GM12872 (cell line): Measurements from ENCODE around the gene PFKP.

ENCODE experiments used
- TF ChIP-seq, protein P1 (sequence below): IDR thresholded peaks from 3 replicates; pipeline ENCODE4 v1.5.1; 2011; ENCODE audit warnings: low read depth, mild to moderate bottlenecking, low read length, moderate library complexity; ENCODE audit not compliant: insufficient read depth

Gene PFKP

GRCh38 chr10:3037182-3037581 lies 30.2 kb upstream of the PFKP start:
- TF ChIP-seq, protein P1, sequence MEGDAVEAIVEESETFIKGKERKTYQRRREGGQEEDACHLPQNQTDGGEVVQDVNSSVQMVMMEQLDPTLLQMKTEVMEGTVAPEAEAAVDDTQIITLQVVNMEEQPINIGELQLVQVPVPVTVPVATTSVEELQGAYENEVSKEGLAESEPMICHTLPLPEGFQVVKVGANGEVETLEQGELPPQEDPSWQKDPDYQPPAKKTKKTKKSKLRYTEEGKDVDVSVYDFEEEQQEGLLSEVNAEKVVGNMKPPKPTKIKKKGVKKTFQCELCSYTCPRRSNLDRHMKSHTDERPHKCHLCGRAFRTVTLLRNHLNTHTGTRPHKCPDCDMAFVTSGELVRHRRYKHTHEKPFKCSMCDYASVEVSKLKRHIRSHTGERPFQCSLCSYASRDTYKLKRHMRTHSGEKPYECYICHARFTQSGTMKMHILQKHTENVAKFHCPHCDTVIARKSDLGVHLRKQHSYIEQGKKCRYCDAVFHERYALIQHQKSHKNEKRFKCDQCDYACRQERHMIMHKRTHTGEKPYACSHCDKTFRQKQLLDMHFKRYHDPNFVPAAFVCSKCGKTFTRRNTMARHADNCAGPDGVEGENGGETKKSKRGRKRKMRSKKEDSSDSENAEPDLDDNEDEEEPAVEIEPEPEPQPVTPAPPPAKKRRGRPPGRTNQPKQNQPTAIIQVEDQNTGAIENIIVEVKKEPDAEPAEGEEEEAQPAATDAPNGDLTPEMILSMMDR = no peak

DNA sequence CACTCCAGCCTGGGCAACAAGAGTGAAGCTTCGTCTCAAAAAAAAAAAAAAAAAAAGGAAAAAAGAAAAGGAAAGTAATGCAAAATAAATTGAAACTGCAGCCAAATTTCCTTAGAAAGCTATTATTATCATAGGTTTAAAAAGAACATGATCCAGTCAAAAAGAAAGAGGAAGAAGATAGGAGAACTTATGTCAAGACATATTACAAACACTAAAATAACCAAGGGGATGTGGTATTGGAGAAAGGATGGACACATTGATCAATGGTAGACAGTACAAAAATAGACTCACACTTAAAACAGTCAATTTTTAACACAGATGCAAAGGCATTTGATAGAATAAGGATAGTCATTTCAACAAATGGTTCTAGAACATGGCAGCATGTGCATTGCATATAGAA lies 27.3 kb upstream of the PFKP start:
- TF ChIP-seq, protein P1 = no peak

- TF ChIP-seq, protein P1 = no peak
Measured at GRCh38 chr10:3042589-3042988, 24.8 kb upstream of the PFKP start.

DNA sequence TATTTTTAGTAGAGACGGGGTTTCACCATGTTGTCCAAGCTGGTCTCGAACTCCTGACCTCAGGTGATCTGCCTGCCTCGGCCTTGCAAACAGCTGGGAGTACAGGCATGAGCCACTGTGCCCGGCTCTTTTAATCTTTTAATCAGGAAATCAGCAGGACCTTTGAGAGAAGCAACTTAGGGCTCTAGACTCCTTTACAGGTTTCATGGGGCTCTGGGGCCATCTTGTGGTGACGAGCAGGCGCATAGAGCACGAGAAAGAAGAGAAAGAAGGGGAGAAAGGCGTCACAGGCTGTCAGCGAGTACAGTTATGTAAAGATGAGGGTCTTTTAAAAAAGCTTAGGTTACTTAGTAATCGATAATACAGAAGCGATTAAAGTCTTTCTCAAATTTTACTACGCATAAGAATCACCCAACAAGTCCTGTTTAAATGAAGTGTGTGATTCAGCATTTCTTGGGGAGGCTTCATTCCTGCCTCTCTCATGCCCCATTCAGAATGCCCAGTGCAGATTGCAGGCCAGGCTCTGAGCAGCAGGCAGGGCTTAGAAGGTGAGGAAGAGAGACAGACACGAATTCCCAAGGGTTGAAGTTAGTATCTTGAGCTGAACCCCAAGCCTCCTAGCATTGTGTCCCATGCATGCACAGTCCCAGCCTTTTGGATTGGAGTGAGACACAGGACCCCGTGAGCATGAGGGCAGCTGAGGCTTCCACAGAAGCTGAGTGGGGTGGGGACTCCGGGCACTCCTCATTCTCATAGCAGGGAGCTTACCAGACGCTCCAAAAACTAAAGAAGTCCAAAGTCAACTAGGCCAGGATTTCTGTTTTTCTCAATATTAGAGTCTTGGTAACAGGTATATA lies 23.6 kb upstream of the PFKP start:
- TF ChIP-seq, protein P1 = peak; percentile 77

DNA sequence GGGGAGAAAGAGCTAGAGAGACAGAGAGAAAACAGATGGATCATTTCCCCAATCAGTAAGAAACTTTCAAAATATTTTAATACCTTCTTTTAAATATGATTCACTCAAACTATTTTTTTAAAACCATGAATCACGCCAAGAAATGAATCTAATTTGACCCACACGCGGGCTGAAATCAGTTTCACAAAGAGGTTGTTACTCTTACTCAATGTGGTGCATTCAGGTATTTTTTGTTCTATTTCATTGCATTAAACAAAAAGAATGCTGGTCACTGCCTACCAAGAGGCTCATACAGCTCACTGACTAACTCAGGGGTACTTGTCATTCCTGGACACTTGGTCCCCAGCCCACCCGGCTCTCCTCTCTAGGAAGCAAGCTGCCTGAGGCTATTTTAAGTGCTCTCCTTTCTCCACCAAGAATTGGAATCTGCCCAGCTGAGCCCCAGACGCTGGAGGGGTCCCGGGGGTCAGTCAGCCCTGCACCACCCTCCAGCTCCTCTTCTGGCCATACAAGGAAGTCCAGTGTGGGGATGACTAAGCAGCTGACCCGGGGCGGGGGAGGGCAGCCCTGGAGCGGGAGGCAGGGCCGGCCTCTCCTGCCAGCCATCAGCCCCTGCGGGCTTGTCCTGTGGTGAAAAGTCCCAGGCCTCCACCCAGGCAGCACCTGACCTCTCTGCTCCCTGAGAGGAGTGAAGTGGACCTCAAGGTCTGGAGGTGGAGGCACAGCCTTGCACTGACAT lies 21.7 kb upstream of the PFKP start:
- TF ChIP-seq, protein P1 = no peak

DNA sequence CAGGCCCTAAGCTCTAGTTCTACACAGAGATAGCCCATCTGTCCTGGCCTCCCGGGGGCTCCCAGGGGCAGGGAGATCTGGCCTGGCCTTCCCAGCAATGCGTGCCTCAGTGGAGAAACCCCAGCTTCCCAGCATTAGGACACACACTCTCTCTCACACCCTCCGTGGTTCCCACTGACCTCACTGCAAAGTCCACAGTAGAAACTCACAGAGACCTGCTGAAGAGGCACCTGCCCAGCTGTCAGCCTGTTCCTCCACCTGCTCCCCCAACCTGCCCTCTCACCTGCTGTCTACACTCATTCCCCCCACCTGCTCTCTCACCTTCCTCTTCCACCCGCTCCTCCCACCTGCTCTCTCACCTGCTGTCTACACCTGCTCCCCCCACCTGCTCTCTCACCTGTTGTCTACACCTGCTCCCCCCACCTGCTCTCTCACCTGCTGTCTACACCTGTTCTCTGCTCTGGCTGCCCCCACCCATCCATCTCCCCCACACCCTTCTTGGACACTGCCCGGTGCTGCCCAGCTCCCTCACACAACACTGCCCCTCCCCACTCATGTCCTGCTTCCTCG lies 21.1 kb upstream of the PFKP start:
- TF ChIP-seq, protein P1 = no peak

DNA sequence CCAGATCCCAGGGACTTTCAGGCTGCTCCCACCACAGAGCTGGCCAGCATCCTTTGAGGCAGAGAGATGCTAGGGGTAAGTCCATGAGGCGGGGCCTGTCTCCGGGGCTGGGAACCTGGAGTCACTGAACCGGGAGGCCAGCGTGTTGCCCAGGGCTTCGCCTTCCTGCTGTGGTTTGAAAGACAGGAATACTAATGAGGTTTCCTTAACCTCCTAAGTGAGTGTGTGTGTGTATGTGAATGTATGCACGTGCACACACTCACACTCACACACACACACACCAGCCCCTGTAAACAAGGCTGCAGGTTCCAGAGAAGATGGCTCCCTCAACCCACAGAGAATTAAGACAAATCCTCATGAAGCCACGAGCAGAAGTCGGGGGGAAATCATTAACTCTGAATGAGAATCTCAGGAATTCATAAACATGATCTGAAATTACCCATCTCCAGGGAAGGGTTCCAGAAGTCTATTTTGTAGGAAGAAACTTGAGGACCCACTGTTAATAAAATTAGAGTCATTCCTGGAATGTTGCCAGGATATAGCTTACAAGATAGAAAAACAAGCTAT lies 20.3 kb upstream of the PFKP start:
- TF ChIP-seq, protein P1 = no peak
